Thyroid gland (tissue), 4 donors: ENCODE data around the gene FNDC11. TPM values are rescaled to one million over a fixed set of nuclear protein-coding genes. Genes with fewer than 3 reads are reported as not detected.

Experiments
- DNase-seq, 2 donors: peaks; one replicate each; pipeline ENCODE4 v3.0.0-alpha.2; 2019
- H3K27ac ChIP-seq, 3 donors: fragments of 200-600 bp; sonication (generic); 1 replicate in 2 of 3; 2 replicates in 1 of 3; pipeline ENCODE4 v1.5.1; 2016 to 2019; ENCODE audit warnings: mild to moderate bottlenecking in 1 of 3, moderate library complexity in 1 of 3
- H3K27me3 ChIP-seq: fragments of 200-600 bp; sonication (generic); one replicate; pipeline ENCODE4 v1.5.1; 2019
- H3K36me3 ChIP-seq, 2 donors: fragments of 200-600 bp; sonication (generic); one replicate each; pipeline ENCODE4 v1.5.1; 2016 to 2019
- H3K4me1 ChIP-seq, 2 donors: fragments of 200-600 bp; sonication (generic); one replicate each; pipeline ENCODE4 v1.5.1; 2017 to 2019
- H3K4me3 ChIP-seq, 3 donors: fragments of 200-600 bp; sonication (generic); replicated peaks in 1 of 3; 1 replicate in 2 of 3; 2 replicates in 1 of 3; pipeline ENCODE4 v1.5.1; 2016; ENCODE audit warnings: mild to moderate bottlenecking in 1 of 3
- H3K9me3 ChIP-seq: fragments of 200-600 bp; sonication (generic); one replicate; pipeline ENCODE4 v1.5.1; 2017
- CTCF ChIP-seq, 6 experiments: fragments of 200-600 bp in 3 of 6; fragments of 450-650 bp in 3 of 6; sonication (generic) in 3 of 6; IDR thresholded peaks; one replicate each; pipeline ENCODE4 v1.5.1; 2016 to 2019; ENCODE audit warnings: antibody characterized with exemption in 6 of 6, mild to moderate bottlenecking in 2 of 6, inconsistent platforms in 1 of 6, moderate library complexity in 1 of 6
- POLR2A ChIP-seq, 2 donors: fragments of 450-650 bp; IDR thresholded peaks; one replicate each; pipeline ENCODE4 v1.6.1; 2017; ENCODE audit warnings: antibody characterized with exemption in 2 of 2, mild to moderate bottlenecking in 2 of 2, moderate library complexity in 1 of 2
- WGBS, 2 donors: methylation state at CpG; one replicate each; pipeline ENCODE4 v1.1.5; 2017; 5-methylcytosine and 5-hydroxymethylcytosine counted together
- intact Hi-C: fragments of 100-400 bp; cut with DNase I; formaldehyde crosslinking; loops from one replicate; pipeline ENCODE4 v1.15.1; 2023
- total RNA-seq, 4 donors: library from RNA; depleted of rRNA; stranded (reverse); fragments of >200 nt; gene quantifications; one replicate each; pipeline ENCODE4 v1.2.3, GENCODE V29; 2016

FNDC11 gene
- total RNA-seq, 4 donors from 2014 or later = 0.39 to 0.89 (median 0.40) TPM; not detected in 1

DNA sequence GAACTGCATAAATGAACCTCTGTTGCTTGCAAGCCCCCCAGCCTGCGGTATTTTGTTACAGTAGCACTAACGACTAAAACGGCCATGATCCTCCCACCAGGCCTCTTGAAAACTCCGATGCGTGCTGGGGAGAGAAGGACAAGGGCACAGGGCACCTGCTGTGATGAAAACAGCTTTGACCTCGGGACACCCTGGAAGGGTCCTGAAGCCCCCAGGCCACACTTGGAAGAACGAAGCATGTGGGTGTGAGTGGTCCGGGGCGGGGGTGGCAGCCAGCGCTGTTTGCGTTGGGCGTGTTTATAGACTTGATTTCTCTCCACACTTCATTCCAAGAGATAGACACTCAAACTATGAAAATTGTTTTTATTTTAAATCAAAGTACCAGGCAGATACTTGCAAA is 33.3 kb downstream of the FNDC11 start:
- Histone ChIP-seq H3K4me3 (no peak overlapping the region), H3K27ac (no peak overlapping the region), H3K36me3 (peaks cover 32 to 33% of the 10 kb centered on the region in 2 donors), H3K4me1 (no peaks in the 10 kb centered on the region), H3K9me3 (no peaks in the 10 kb centered on the region), H3K27me3 (no peaks in the 10 kb centered on the region)
- no peak for DNase-seq
- no peak for TF ChIP-seq POLR2A (IDR thresholded peaks at IDR 0.05)
- TF ChIP-seq CTCF (IDR thresholded peaks at IDR 0.05) = no peak
- WGBS, 2 donors = 91 to 95% methylated on average over 12 of the region's 12 CpGs
- intact Hi-C loops = no loop called here

DNA sequence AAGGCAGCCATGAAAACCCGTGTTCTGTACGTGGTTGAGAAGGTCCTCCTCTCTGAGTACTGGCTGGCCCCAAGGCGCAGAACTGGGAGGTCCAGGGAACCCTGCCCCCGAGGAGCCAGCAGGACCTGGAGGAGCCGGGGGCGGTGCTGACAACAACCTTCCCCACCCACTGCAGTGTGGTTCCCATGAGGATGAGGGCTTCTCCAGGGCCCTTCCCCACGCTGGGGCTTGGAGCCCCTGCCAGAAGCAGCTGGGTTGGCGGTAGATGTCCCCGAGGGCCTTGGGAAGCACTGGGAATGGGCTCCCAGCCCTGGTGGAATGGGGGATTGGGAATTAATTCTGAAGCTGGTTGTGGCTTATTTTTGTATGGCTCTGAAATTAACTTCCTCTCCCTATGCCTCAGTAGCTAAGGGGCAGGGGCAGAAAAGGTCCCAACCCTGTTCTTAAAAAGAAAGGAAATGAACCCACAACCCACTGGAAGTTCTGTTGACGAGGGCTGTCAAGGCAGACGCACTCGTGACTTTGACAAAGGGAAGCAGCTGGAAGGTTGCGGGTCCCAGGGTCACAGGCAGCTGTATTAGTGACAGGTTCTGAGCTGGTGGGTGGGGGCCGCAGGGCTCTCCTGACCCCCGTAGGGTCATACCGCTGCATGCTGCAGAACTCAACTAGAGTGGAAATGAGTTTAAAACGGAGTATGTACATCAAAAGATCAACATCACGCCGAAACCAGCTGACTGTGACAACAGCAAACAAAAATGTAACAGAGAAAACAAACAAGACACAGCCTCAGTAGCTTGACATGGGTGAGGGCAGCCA is 34.0 kb downstream of the FNDC11 start:
- no peak overlapping the region for H3K4me3 ChIP-seq
- H3K27ac ChIP-seq = no peak overlapping the region
- no peak for DNase-seq
- TF ChIP-seq POLR2A (IDR thresholded peaks at IDR 0.05) (no peak), CTCF (IDR thresholded peaks at IDR 0.05) (no peak)
- H3K4me1 ChIP-seq = no peaks in the 10 kb centered on the region
- H3K9me3 ChIP-seq = no peaks in the 10 kb centered on the region
- no peaks in the 10 kb centered on the region for H3K27me3 ChIP-seq
- 78 to 81% methylated on average over 15 to 19 of the region's 19 CpGs for WGBS, 2 donors
- peaks cover 37 to 39% of the 10 kb centered on the region in 2 donors for H3K36me3 ChIP-seq
- intact Hi-C loops = no loop called here

- no peak overlapping the region for H3K27ac ChIP-seq
- TF ChIP-seq CTCF (IDR thresholded peaks at IDR 0.05) (no peak), POLR2A (IDR thresholded peaks at IDR 0.05) (no peak)
- intact Hi-C loops = no loop called here
- H3K4me3 ChIP-seq = no peak overlapping the region
- H3K9me3 ChIP-seq = no peaks in the 10 kb centered on the region
- H3K27me3 ChIP-seq = no peaks in the 10 kb centered on the region
- peaks cover 37 to 39% of the 10 kb centered on the region in 2 donors for H3K36me3 ChIP-seq
- DNase-seq = no peak
- no peaks in the 10 kb centered on the region for H3K4me1 ChIP-seq
- 81 to 83% methylated on average over 8 to 9 of the region's 11 CpGs for WGBS, 2 donors
These were observed 34.7 kb downstream of the FNDC11 start for GRCh38 chr20:63588641-63589041.

- Histone ChIP-seq H3K27ac (no peak overlapping the region), H3K4me1 (no peaks in the 10 kb centered on the region), H3K36me3 (peaks cover 37 to 39% of the 10 kb centered on the region in 2 donors), H3K9me3 (no peaks in the 10 kb centered on the region), H3K4me3 (no peak overlapping the region), H3K27me3 (no peaks in the 10 kb centered on the region)
- TF ChIP-seq CTCF (IDR thresholded peaks at IDR 0.05) = no peak
- 89 to 93% methylated on average over 35 to 37 of the region's 38 CpGs for WGBS, 2 donors
- DNase-seq = no peak
- intact Hi-C loops = no loop called here
These were observed 35.6 kb downstream of the FNDC11 start for GRCh38 chr20:63589261-63590217.
